ENCODE measurements around the gene CDC73.

DNA sequence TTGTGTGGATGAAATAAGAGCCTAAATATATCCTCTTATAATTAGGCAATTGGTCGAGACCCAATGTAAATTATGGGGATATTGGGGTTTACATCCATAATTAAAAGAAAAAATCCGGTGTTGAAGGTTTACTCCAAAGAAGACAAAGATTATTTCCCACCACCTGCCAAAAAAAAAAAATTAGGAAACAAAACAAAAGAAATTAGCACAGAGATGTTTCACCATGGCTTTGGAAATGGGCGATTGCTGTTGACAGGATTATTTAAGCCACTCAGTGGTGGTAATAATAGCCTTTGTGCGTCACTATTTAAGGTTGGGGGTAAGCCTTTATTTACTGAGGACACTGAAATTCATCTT is 16.0 kb upstream of the CDC73 start:
- TF ChIP-seq EZH2phosphoT487 (IDR thresholded peaks at IDR 0.05) (no peak), EZH2 (IDR thresholded peaks at IDR 0.05) (no peak)
- TF ChIP-seq, protein P1, sequence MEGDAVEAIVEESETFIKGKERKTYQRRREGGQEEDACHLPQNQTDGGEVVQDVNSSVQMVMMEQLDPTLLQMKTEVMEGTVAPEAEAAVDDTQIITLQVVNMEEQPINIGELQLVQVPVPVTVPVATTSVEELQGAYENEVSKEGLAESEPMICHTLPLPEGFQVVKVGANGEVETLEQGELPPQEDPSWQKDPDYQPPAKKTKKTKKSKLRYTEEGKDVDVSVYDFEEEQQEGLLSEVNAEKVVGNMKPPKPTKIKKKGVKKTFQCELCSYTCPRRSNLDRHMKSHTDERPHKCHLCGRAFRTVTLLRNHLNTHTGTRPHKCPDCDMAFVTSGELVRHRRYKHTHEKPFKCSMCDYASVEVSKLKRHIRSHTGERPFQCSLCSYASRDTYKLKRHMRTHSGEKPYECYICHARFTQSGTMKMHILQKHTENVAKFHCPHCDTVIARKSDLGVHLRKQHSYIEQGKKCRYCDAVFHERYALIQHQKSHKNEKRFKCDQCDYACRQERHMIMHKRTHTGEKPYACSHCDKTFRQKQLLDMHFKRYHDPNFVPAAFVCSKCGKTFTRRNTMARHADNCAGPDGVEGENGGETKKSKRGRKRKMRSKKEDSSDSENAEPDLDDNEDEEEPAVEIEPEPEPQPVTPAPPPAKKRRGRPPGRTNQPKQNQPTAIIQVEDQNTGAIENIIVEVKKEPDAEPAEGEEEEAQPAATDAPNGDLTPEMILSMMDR (IDR thresholded peaks at IDR 0.05) = no peak
